ENCODE results near the gene TTC13. TPM values are rescaled to one million over a fixed set of nuclear protein-coding genes. Genes with fewer than 3 reads are reported as not detected.

The TTC13 gene
- 10 to 100 TPM; 24.4 to 43.0 (median 26.1) TPM for total RNA-seq

- TF ChIP-seq, protein P1, sequence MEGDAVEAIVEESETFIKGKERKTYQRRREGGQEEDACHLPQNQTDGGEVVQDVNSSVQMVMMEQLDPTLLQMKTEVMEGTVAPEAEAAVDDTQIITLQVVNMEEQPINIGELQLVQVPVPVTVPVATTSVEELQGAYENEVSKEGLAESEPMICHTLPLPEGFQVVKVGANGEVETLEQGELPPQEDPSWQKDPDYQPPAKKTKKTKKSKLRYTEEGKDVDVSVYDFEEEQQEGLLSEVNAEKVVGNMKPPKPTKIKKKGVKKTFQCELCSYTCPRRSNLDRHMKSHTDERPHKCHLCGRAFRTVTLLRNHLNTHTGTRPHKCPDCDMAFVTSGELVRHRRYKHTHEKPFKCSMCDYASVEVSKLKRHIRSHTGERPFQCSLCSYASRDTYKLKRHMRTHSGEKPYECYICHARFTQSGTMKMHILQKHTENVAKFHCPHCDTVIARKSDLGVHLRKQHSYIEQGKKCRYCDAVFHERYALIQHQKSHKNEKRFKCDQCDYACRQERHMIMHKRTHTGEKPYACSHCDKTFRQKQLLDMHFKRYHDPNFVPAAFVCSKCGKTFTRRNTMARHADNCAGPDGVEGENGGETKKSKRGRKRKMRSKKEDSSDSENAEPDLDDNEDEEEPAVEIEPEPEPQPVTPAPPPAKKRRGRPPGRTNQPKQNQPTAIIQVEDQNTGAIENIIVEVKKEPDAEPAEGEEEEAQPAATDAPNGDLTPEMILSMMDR (IDR thresholded peaks at IDR 0.05; ENCODE audit: low read depth): no peak
Observed at GRCh38 chr1:230978491-230979388, at the start of gene TTC13, which contains the start of gene ARV1. Gene TTC13 (minus strand): TSS chr1:230978861. CDS start chr1:230978830, 31 bp downstream. Gene ARV1 (plus strand): TSS chr1:230979094. CDS start chr1:230979106, 12 bp downstream.

- TF ChIP-seq, protein P1 (IDR thresholded peaks at IDR 0.05; ENCODE audit: low read depth): no peak
Observed at GRCh38 chr1:231027971-231028370, 49.3 kb upstream of the TTC13 start.

GRCh38 chr1:231027136-231027925 is 48.7 kb upstream of the TTC13 start:
- TF ChIP-seq, protein P1 (IDR thresholded peaks at IDR 0.05; ENCODE audit: low read depth): no peak

- TF ChIP-seq, protein P1 (IDR thresholded peaks at IDR 0.05; ENCODE audit: low read depth): no peak
Observed at GRCh38 chr1:231026576-231026975, 47.9 kb upstream of the TTC13 start.

DNA sequence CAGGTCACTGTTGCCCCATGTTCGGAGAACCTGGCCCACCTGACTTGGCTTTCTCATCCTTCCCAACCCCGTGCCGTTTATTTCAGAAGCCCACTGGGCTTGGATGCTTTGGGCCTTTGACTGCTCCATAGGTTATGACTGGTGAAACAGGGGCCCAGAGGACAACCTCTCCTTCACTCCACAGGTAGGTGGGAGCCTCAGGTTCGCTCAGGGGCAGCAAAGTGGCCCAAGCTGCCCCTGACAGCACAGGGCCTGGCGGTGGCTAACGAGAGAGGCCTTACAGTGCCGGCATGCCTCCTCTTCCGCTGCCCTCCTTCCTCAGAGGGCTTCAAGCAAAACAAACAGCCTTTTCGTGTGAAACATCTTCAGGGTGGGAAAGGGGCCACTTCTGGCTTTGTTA is 44.5 kb upstream of the TTC13 start:
- TF ChIP-seq, protein P1 (IDR thresholded peaks at IDR 0.05; ENCODE audit: low read depth): no peak

- TF ChIP-seq, protein P1 (IDR thresholded peaks at IDR 0.05; ENCODE audit: low read depth): no peak
Observed at GRCh38 chr1:231021540-231022031, 42.9 kb upstream of the TTC13 start.

DNA sequence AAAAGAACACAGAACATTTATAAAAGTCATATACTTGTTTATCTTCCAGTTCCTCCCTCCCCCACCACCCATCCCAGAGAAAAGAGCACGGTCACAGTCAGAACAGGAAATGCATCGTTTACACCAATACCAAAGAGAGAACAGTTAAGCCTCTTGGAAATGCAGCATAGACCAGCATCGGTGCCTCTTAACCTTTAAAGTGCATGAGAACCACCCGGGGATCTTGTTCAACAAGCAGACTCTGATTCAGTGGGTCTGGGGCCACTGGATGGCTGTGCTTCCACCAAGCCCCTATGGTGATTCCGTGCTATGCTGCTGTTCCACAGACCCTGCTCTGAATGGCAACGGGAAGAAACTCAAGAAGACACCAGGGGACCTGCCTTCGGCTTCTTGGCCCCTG is 42.2 kb upstream of the TTC13 start:
- TF ChIP-seq, protein P1 (IDR thresholded peaks at IDR 0.05; ENCODE audit: low read depth): no peak
